Dedifferentiated amniotic fluid mesenchymal stem cell (primary cell): ENCODE results near the gene PRPF6.
"Not testable (repeated sequence)": the region's sequence is repeated elsewhere in the genome, so short reads cannot be mapped to it uniquely, and the experiment has no call there.

Experiments
- DNase-seq: peaks from one replicate; pipeline ENCODE4 v3.0.0-alpha.2; 2016; ENCODE audit errors: extremely low spot score

The PRPF6 gene

DNA sequence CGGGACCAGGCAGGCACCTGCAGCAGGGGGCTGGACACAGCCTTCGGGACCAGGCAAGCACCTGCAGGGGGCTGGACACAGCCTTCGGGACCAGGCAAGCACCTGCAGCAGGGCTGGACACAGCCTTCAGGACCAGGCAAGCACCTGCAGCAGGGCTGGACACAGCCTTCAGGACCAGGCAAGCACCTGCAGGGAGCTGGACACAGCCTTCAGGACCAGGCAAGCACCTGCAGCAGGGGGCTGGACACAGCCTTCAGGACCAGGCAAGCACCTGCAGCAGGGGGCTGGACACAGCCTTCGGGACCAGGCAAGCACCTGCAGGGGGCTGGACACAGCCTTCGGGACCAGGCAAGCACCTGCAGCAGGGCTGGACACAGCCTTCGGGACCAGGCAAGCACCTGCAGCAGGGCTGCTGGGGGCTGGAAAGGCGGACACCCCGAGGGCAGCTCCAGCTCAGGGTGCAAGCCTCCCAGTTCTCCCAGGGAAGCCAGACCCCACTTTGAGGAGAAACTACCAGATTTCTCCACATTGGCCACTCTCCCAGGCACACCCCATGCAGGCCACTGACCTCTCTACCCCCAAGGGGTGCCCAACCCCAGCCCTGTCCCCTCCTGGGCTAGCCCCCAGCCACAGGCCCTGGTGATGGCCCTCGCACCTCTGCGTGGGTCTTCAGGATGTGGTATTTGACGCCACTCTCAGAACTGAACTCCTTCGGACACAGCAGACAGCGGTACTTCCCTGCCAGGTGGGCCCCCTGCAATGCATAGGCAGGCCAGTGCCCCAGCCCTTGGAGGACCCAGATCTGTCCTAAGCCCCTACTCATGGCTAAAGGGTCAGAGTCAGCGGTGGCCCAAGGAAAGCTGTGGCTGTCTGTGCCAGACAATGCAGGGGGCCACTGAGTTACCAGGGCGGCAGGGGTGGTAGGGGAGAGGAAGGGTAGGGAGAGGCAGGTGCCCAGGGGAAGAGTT, 20.0 kb upstream of the PRPF6 start:
- DNase-seq: not testable (repeated sequence)

DNA sequence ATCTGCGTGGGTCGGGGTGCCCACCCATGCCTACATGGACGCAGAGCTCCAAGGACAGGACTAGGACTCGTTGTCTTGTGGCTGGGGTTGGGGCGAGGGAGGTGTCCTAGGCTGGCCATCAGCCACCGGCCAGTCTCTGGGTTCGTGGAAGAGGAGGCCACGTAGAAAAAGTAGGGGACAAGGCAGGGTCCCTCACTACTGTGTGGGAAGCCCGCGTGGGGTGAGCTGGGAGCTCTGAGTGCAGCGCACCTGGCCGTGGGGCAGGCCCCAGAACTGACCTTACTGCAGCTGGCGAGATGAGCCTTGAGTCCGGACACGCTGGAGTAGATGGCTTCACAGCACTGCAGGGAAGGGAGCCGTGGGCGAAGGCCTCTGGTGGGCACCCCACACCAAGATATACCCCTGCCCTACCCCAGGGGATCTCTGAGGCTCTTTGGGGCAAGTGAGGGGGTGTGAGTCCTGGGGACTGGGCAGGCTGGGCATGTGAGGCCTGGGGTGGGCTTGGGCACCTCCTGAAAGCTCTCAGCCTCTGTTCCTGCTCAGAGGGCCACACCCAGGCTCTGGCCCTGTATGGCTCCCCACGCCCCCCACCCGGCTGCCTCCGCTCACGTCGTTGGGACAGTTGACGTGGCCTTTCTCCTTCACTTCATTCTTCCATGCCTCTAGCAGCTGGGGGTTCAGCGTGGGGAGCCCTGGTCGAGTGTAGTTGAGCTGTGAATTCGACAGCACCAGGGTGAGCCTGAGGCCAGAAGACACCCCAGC, 19.1 kb upstream of the PRPF6 start:
- DNase-seq: no peak

DNA sequence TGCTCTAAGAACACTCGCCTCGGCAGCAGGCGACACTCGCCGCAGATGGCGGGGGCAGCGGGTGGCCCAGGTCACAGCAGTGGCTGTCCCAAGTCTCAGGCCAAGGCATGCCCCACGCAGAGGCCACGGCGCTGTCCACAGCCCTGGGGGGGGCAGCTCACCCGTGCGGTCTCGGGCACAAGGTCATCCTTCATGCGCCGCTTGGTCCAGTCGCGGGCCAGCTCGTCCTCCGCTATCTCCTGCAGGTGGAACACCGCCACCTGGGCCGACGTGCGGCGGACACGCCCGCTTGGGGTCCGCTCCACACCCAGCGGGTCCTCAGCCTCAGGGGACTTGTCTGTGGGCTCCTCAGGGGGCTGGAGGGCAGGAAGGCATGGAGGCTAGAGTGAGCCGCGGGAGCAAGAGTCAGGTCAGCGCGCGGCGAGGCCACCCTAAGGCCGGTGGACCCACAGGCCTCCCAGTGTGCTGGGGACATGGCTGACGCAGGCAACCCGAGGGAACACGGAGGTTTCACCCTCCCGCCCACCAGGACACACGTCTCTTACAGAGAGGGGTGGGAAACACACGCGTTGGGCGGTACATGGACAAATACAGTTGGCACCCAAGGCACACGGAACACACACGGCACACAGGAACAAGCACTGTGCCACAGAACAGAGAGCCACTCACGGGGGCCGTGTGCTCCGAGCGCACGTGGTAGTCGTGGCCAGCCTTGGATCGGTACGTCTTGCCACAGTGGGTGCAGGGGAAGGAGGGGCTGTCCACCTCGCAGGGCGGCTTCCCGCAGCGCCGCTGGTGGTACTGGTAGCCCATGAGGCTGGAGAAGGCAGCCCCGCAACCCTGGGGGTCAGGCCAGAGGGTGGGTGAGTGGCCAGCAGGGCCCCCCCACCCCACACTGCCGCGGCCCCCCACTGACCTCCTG, 18.2 kb upstream of the PRPF6 start:
- no peak for DNase-seq

DNA sequence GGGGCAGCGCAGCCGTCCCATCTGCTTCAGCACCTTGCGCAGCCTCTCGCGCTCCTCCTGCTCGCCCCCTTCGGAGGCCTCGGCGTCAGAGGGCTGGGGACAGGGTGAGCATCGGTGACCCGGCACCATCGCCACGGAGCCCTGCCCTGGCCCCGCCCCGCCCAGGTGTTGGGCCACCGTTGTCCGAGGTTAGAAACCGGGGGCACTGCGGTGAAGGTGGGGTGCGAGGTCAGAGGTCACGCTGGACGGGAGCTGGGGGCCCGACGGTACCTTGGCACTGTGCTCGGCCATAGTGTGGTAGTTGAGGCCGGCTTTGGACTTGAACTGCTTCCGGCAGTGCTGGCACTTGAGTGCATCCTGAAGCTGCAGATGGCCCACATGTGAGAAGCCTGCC, 17.6 kb upstream of the PRPF6 start:
- no peak for DNase-seq

DNA sequence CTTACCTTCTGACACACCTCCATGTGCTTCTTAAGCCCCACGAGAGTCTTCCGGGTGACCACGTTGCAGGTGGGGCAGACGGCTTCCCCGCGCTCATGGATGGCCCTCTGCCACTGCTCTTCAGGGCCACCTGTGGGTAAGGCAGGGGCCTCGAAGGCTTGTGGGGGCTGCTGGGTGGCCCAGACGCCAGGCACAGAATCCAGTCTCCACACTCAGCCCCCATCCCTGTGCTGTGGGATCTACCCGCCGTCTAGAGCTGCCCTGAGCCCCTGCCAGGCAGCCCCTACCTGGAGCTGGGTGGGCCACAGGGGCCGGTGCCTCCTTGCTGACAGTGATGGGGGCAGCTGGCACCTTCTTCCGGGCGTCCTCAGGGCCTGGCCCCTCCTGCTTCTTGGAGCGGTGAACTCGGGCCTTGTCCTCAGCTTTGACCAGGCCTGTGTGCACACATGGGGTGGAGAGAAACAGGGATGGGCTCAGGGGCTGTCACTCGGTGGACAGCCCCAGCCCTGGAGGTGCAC, 17.1 kb upstream of the PRPF6 start:
- DNase-seq: no peak

DNA sequence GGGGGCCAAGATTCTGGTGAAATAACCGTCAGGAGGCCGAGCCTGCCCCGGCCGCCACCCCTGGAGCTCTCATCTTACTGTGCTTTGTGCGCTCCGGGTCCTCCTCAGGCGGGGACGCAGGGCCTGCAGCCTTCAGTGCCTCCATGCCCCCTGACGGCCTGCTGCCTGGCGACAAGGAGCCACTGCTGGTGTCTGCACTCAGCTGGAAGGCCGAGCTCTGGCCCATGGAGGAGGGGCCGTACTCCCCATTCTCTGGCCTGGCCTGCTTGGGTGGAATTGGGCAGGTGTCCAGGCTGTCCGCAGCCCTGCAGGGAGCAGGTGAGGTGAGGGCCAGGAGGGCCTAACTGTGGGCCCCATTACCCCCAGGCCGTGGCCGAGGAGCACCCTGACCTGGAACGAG, 16.5 kb upstream of the PRPF6 start:
- no peak for DNase-seq

DNA sequence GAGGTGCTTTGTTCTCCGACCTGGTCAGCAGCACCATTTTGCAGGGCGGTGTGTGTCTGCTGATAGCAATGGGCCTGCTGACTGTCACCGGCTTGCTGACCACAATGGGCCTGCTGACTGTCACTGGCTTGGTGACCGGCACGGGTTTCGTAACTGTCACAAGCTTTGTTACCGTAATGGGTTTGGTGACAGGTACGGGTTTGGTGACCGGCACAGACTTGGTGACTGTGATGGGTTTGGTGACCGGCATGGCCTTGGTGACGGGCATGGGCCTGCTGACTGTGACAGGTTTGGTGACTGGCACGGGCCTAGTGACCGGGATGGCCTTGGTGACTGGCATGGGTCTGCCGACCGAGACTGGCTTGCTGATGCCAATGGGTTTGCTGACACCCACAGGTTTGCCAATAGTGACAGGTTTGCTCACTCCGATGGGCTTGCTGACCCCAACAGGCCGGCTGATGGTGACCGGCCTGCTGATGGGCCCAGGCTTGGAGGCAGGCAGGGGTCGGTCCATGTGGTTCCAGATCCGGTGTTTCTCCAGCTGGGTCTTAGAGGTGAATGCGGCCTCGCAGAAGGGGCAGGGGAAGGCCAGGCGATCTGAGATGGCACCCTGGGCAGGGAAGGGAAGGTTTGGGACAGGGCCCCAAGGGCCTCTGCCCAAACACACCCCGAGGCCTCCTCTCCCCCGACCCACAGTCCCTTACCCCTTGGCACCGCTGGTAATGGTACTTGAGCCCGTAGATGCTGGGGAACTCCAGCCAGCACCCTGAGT, 14.6 kb upstream of the PRPF6 start:
- DNase-seq: no peak

DNA sequence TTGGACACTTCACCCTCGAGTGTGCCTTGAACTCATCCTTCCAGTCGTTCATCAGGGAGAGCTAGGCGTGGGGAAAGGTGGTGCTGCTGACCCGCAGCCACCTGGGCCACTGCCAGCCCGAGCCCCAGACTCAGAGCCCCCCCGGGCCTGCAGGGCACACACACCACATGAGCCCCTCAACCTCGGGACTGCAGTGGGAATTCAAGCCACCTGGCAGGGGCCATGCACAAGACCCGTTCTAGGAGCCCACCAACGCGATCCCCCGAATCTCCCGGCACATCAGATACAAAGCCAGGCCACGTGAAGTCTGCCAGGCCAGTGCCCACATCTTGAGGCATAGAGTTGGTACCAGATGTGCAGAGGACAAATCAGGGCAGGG, 14.0 kb upstream of the PRPF6 start:
- DNase-seq: no peak

DNA sequence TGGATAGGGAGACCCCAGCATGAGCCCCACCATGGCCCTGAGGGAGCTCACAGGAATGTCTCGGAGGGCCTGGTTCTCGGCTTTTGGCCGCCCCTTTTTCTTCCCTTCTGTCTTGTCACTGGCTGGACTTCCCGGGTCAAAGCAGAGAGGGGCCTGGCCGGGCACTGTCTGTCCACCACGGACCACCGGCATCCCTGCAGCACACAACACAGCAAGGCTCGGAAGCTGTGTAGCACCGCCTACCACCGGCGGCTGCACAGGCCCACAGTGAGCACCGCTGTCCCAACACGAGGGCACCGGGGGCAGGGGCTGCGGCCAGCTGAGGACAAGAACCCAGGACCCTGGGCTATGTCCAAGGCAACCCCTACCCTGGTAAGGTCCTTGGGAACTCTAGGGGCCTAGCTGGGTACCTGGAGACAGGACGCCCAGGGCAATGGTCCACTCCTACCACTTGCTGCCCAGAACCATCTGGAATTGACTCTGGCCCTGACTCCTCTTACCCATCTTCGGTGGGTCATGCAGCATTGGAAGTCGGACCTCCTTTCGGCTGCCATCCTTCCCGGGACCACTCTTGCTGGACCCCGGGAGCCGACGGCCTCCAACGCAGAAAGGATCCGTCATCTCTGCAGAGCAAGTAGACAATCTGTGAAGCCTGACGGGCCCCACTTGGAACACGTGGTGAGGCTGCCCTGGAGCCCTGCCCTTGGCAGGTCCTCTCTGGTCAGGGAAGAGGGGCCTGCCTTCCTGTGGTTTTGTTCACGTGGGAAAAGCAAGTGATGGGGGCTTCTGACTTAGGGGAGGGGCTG, 13.4 kb upstream of the PRPF6 start:
- no peak for DNase-seq

DNA sequence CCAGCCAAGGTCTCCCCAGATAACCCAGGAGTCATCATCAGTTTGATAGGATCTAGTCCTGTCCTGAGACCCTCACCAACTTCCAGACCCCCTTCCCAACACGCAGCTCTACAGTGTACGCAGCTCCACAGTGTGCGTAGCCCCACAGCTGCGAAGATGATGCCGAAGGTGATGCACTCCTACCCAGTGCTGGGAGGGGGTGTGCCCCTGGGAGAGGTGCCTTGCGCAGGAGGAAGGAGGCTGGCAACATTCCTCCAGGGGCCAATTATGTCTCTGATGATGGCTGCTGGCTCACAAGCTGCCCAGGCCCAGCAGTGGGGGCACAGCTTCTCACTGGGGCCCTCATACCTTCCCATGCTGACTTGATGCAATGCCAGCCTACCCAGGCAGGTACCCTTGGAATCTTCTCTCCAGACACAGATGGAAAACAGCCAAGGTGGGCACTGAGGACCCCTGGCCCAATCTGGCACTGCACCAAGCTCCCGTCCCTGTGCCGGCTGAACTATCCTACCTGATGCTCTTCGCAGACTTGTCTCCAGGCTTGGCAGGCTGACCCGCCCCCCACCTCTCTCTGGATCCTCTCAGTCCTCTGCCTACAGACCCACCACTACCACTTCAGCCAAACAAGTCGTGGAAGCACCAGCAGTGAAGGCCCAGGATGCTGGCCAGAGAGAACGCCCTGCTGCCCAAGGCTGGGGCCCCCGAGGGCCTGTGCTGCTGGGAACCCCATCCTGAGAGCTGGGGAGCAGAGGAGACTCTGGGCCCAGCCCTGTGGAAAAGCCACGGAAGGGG, 12.6 kb upstream of the PRPF6 start:
- no peak for DNase-seq

DNA sequence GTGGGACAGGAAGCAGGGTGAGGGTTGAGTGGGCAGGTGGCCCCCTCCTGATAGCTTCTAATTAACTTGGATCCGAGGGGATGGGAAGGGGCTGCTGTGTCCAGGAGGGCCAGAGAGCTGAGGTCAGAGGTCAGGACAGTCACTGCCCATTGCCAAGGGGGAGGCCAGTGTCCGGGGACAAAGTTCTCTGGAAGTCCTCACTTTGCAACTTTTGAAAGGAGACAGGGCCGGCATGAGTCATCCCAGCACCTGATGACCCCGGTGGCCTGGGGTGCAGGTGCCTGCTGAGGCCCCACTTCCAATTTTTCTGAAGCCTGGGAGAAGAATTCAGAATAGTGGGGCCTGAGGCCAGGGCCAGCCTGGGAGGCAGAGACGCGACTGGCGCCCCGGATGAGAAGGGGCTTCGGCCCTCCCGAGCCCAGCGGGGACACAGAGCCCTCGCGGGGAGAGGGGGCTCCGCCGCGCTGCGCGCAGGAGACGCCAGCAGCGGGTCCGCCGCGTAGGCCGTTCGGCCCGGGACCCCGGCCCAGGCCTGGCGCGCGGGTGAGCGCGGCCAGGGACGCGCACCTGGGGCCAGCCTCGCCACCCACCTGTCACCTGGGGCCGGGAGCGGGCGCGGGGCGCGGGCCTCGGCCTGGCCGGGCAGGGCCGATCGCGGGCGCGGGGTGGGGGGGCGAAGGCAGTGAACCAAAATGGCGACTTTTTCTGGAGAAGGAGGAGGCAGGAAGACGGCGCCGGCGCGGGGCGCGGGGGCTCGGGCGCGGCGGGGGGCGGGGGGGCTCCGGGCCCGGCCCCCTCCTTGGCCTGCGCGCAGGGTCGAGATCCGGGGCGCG, 11.8 kb upstream of the PRPF6 start:
- DNase-seq: no peak

DNA sequence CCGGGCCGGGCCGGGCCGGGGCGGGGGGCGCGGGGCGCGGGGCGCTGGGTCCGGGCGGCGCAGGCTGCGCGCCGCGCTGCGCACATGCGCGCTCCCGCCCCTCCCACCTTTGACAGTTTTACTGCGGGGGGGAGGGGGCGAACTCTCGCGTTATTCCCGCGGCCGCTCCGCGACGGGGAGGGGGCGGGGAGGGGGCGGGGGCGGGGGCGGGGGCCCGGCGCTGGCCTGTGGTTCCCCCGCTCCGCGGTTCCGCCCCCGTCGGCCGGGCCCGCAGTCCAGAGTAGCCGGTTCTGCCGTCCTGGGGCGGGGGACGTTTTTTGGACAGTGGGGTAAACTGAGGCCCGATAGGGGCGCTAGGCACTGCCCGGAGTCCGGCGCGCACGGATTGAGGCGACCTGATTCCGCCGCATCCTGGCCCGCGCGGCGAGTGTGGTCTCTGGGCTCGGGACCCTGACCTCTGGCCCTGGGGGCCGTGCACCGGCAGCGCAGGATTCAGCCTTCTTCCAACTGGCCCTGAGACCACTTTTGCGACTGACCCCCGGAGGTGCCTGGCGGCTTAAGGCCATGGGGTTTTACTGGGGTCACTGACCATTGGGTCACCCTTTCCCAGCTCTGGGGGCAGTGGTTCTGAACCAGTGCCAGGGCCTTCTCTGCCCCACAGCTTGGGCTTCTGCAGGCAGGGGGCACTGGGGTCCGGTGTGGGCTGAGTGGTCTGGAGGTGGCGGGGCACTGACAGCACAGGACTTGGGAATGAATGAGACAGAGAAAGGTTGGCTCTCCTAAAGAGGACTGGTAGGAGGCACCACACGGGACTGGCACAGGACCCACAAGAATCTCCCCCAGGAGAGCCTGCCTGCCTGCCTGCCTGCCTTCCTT, 10.9 kb upstream of the PRPF6 start, which contains the start of gene ZNF512B:
ZNF512B (minus strand) TSS at position 93 of the 876 bp plus-strand sequence. CDS start 1,980 bp downstream, outside the sequence.
- no peak for DNase-seq

DNA sequence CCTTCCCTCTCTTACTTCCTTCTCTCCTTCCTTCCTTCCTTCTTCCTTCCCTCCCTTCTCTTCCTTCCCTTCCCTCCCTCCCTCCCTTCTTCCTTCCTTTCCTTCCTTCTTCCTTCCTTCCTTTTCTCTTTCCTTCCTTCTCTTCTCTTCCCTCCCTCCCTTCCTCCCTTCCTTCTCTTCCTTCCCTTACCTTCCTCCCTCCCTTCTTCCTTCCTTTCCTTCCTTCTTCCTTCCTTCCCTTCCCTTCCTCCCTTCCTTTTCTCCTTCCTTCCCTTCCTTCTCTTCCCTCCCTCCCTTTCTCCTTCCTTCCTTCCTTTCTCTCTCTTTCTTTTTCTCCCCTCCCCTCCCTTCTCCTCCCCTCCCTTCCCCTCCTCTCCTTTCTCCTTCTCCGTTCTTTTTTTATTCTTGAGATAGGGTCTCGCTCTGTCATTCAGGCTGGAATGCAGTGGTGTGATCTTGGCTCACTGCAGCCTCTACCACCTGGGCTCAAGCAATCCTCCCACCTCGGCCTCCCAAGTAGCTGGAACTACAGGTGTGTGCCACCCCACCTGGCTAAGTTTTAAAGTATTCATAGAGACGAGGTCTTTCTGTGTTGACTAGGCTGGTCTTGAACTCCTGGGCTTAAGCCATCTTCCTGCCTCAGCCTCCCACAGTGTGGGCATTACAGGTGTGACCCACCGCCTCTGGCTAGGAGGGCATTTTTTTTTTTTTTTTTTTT, 10.1 kb upstream of the PRPF6 start:
- DNase-seq: no peak

DNA sequence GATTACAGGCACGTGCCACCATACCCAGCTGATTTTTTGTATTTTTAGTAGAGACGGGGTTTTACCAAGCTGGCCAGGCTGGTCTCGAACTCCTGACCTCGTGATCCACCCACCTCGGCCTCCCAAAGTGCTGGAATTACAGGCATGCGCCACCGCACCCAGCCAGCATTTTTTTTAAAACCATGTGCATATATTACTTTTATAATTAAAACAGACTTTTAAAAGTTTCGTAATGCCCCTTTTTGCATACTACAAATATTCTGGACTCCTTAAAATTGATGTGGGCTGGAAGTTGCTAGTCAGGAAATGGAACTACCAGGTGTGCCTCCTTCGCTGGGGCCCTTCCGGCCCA, 9.0 kb upstream of the PRPF6 start:
- not testable (repeated sequence) for DNase-seq

DNA sequence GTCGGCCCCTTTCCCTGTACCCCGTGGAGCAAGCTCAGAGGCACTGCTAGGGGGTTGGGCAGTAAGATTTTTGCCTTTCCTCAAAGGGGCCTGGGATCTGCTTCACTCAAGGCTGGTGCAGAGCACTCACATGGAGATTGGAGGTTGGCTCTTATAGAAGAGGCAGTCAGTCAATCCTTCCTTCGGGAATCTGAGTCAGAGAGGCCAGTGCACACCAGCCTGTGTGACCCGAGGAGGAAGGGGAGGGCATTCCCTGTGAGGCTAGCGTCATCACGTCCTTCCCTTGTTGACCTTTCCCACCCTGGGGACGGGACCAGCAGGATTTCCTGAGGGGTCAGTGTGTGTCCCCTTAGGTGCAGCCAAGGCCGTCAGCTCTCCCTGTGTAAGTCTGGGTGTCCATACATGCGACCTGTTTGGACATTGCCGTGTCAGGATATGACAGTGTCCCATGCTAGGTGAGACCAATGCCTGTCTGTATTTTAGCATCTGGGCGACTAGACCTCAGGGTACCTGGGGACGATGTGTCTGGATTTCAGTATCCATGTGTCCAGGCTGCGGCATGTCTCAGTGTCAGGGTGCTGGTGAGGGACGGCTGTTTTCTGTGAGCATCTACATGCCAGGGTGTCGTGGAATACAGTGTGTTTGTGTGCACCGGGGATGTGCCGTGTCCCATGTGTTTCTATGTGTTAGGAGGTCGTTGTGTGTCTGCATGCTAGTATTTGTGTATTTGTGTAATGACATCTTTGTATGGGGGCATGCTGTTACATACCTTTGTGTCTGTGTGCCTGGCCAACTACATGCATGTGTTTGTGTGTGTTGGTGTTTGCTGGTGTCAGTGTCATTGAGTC, 8.4 kb upstream of the PRPF6 start:
- DNase-seq: no peak

DNA sequence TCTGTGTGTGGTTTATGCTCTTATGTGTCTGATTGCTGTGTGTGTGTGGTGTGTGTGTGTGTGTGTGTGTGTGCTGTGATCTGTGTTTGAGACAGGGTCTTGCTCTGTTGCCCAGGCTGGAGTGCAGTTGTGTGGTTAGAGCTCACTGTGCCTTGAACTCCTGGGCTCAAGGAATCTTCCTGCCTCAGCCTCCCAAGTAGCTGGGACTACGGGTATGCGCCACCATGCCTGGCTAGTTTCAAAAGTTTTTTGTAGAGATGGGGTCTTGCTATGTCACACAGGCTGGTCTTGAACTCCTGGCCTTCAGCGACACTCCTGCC, 7.8 kb upstream of the PRPF6 start:
- DNase-seq: no peak
